Type B pancreatic cell (in vitro differentiated cells): ENCODE results near the gene MPPED1. TPM values are rescaled to one million over a fixed set of nuclear protein-coding genes. Genes with fewer than 3 reads are reported as not detected.

Source experiments
- DNase-seq: peaks from one replicate; pipeline ENCODE4 v3.0.0; 2021; ENCODE audit warnings: mixed read lengths; ENCODE audit not compliant: unreplicated experiment; ENCODE audit errors: extremely low spot score
- H3K27ac Mint-ChIP-seq: 2 replicates; pipeline ENCODE4 v1.8.0; 2021; ENCODE audit warnings: mild to moderate bottlenecking, mixed read lengths
- H3K27me3 Mint-ChIP-seq: 2 replicates; pipeline ENCODE4 v1.8.0; 2021; ENCODE audit warnings: mixed read lengths
- H3K36me3 Mint-ChIP-seq: 2 replicates; pipeline ENCODE4 v1.8.0; 2021; ENCODE audit warnings: mixed read lengths
- H3K4me1 Mint-ChIP-seq: one replicate; pipeline ENCODE4 v1.8.0; 2021; ENCODE audit warnings: mixed read lengths; ENCODE audit not compliant: unreplicated experiment
- H3K4me3 Mint-ChIP-seq: 2 replicates; pipeline ENCODE4 v1.8.0; 2021; ENCODE audit warnings: mild to moderate bottlenecking, mixed read lengths
- H3K9me3 Mint-ChIP-seq: 2 replicates; pipeline ENCODE4 v1.8.0; 2021; ENCODE audit warnings: mixed read lengths
- total RNA-seq: library from RNA; stranded (reverse); gene quantifications from 2 replicates; pipeline ENCODE4 v1.2.1, GENCODE V29; 2021; ENCODE audit warnings: low replicate concordance
- TF ChIP-seq, protein P1 (sequence below): fragments of 200-600 bp; sonication (generic); conservative IDR thresholded peaks from 2 replicates; pipeline ENCODE4 v1.5.0; 2021; ENCODE audit warnings: antibody characterized with exemption, mild to moderate bottlenecking

MPPED1 gene
- total RNA-seq, 1 donor from 2014 or later: 1.2 TPM

DNA sequence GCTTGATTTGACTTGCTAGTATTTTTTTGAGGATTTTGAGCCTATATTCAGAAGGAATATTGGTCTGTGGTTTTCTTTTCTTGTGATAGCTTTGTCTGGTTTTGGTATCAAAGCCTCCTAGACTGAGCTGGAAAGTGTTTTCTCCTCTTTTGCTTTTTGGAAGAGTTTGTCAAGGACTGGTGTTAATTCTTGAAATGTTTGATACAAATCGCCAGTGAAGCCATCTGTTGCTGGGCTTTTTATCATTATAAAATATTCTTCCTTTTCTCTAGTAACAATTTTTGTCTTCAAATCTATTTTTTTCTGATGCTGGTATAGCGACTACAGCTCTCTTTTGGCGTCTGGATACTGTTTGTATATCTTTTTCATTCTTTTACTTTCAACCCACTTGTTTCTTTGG lies 45.2 kb downstream of the MPPED1 start:
- Mint-ChIP-seq H3K9me3 (no peaks in the 10 kb centered on the region), H3K27ac (no peak overlapping the region), H3K27me3 (peaks cover 28% of the 10 kb centered on the region), H3K4me3 (no peak overlapping the region), H3K4me1 (no peaks in the 10 kb centered on the region), H3K36me3 (no peaks in the 10 kb centered on the region)
- TF ChIP-seq, protein P1, sequence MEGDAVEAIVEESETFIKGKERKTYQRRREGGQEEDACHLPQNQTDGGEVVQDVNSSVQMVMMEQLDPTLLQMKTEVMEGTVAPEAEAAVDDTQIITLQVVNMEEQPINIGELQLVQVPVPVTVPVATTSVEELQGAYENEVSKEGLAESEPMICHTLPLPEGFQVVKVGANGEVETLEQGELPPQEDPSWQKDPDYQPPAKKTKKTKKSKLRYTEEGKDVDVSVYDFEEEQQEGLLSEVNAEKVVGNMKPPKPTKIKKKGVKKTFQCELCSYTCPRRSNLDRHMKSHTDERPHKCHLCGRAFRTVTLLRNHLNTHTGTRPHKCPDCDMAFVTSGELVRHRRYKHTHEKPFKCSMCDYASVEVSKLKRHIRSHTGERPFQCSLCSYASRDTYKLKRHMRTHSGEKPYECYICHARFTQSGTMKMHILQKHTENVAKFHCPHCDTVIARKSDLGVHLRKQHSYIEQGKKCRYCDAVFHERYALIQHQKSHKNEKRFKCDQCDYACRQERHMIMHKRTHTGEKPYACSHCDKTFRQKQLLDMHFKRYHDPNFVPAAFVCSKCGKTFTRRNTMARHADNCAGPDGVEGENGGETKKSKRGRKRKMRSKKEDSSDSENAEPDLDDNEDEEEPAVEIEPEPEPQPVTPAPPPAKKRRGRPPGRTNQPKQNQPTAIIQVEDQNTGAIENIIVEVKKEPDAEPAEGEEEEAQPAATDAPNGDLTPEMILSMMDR: no peak
- no peak for DNase-seq

DNA sequence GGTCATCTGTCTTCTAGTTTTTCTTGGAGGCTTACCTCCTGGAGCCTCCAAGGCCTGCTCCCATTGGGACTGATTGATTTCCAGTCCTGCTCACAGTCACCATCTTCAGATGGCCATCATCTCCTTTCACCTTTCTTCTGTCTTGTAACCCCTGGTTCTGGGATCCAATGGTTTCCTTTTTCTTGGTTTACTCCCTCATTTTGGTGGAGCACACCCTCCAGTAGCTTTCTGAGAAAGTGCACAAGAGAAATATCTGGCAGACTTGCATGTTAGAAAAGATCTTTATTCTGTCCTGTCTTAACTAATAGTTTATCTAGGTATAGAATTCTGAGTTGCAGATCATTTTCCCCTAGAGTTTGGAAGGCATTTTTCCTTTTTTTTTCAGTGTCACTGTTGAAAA lies 50.9 kb downstream of the MPPED1 start:
- Mint-ChIP-seq H3K4me1 (no peaks in the 10 kb centered on the region), H3K27me3 (peaks cover 32% of the 10 kb centered on the region), H3K4me3 (no peak overlapping the region), H3K9me3 (peaks cover 5% of the 10 kb centered on the region), H3K36me3 (no peaks in the 10 kb centered on the region), H3K27ac (no peak overlapping the region)
- TF ChIP-seq, protein P1: no peak
- DNase-seq: no peak

DNA sequence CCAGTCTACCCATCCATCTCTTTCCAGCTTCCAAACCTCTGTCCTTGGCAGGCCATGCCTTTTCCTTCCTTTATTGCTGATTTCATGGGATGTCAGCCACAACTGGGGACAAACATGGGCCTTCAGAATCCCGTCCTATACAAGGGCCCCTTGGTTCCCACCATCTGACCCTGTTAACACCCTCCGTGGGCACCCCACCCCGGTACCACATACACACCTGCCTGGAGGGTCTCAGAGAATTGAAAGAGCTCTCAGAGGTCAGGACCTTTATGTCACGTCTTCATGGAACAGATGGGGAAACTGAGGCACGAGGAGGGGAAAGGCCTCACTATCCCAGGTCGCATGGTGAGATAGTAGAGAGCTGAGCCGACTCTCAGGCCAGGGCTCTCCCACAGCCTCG lies 53.0 kb downstream of the MPPED1 start:
- Mint-ChIP-seq H3K27me3 (peaks cover 41% of the 10 kb centered on the region), H3K4me3 (no peak overlapping the region), H3K36me3 (no peaks in the 10 kb centered on the region), H3K9me3 (peaks cover 5% of the 10 kb centered on the region), H3K27ac (no peak overlapping the region), H3K4me1 (no peaks in the 10 kb centered on the region)
- TF ChIP-seq, protein P1: no peak
- no peak for DNase-seq

DNA sequence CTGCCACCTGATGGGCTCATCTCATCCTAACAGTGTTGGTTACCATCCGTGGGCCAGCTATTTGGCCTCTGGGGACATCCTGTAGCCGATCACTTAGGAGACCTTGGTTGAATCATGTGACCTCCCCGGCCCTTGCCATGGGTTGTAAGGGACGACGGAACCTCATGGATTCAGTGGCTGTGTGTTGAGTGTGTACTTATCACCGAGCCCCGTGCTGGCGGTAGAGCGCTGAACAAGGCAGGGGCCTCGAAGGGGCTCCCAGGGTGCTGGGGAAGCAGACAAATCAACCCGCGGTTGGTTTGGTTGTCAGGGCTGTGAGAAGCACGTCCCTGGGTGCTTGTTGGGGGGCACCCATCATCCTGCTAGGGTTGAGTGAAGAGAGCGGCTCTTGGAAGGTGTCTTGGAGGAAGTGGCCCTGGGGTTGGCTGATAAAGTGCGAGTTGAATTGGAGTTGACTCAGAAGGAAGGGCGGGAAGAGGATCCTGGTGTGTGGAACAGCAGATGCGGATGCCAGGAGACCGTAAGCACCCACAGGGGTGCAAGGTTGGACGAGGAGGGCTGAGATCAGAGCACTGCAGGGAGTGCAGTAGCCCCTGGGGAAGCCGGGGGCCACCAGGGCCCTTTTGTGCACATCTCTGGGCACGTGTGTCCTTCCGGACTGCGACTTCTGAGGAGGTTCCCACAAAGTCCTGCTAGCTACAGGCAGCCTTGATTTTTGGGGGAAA lies 53.6 kb downstream of the MPPED1 start:
- Mint-ChIP-seq H3K9me3 (peaks cover 5% of the 10 kb centered on the region), H3K27me3 (peaks cover 47% of the 10 kb centered on the region), H3K4me3 (no peak overlapping the region), H3K36me3 (peaks cover 5% of the 10 kb centered on the region), H3K4me1 (no peaks in the 10 kb centered on the region), H3K27ac (no peak overlapping the region)
- DNase-seq: no peak
- TF ChIP-seq, protein P1: no peak

DNA sequence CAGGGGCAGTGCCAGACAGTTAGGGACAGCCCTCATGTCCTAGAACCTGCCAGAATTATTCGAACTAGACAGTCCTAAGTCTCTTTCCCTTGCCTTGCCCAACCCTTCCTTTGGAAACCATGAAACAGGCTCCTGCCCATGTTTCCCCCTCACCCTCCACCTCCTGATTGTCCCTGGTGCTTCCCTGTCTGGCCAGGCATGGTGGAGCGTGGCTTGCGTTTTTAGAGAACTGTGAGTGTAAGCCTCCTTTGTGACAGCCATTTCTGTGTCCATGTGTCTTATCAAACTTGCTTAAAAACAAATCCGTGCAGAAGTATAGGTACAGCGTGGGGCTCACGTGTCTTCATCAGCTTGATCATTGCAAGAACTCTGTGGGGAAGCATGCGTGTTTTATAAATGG lies 54.9 kb downstream of the MPPED1 start:
- H3K36me3 Mint-ChIP-seq: peaks cover 5% of the 10 kb centered on the region
- H3K27ac Mint-ChIP-seq: no peak overlapping the region
- H3K4me3 Mint-ChIP-seq: no peak overlapping the region
- H3K9me3 Mint-ChIP-seq: peaks cover 5% of the 10 kb centered on the region
- DNase-seq: no peak
- no peaks in the 10 kb centered on the region for H3K4me1 Mint-ChIP-seq
- TF ChIP-seq, protein P1: no peak
- H3K27me3 Mint-ChIP-seq: peaks cover 52% of the 10 kb centered on the region
